ENCODE measurements around the gene MYLK. TPM values are rescaled to one million over a fixed set of nuclear protein-coding genes. Genes with fewer than 3 reads are reported as not detected.

Gene MYLK
- total RNA-seq, 1 donor from 2014 or later: 0.08 TPM

DNA sequence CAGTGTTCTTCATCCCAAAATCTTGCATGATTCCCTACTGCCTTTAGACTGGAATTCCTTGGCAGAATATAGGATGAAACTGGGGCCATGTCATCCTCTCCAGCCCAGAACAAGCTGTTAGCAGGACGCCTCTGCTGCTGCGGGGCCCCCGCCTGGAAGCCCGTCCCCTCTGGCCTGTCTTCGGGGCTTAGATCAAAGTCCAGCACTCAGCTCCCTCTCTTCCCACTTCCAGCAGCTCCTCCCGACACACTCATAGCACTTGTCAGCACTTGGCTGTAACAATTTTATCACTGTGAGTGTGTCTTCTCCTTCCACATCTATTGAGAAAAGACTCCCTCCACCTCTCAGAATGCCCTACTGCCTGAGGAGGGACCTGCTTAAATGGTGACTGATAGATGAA, 187.3 kb downstream of the MYLK start:
- intact Hi-C loops (cut with micrococcal nuclease): no loop called here
- Mint-ChIP-seq H3K36me3 (ENCODE audit: low read depth) (no peaks in the 10 kb centered on the region), H3K4me1 (ENCODE audit: low read depth) (peaks cover 5% of the 10 kb centered on the region), H3K27me3 (ENCODE audit: insufficient read depth) (no peaks in the 10 kb centered on the region), H3K4me3 (no peak overlapping the region), H3K9me3 (no peaks in the 10 kb centered on the region), H3K27ac (no peak overlapping the region)
- no peak for DNase-seq (ENCODE audit: low spot score)

- peaks cover 5% of the 10 kb centered on the region for H3K4me1 Mint-ChIP-seq (ENCODE audit: low read depth)
- no peaks in the 10 kb centered on the region for H3K9me3 Mint-ChIP-seq
- intact Hi-C loops (cut with micrococcal nuclease): no loop called here
- no peak for DNase-seq (ENCODE audit: low spot score)
- no peak overlapping the region for H3K27ac Mint-ChIP-seq
- no peak overlapping the region for H3K4me3 Mint-ChIP-seq
- no peaks in the 10 kb centered on the region for H3K27me3 Mint-ChIP-seq (ENCODE audit: insufficient read depth)
- no peaks in the 10 kb centered on the region for H3K36me3 Mint-ChIP-seq (ENCODE audit: low read depth)
These were observed 188.1 kb downstream of the MYLK start for GRCh38 chr3:123695731-123696640.

DNA sequence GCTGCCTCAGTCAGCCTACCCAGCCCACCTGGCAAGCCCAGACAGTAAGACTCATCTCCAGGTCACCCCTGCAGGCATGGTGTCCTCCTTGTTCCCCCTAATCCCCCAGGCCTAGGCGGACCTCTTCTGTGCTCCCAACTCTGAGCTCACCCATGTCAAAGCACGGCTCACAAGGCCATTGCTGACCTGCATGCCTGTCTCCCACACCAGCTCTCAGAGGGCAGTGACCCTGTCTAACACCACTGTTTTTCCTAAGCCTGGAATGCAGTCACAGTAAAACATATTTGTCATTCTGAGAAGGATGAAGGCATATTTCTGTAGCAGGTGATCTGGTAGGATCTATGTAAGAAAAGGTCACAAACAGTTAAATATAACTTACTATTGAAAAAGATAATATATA, 189.0 kb downstream of the MYLK start:
- Mint-ChIP-seq H3K27ac (no peak overlapping the region), H3K27me3 (ENCODE audit: insufficient read depth) (no peaks in the 10 kb centered on the region), H3K4me3 (no peak overlapping the region), H3K36me3 (ENCODE audit: low read depth) (no peaks in the 10 kb centered on the region), H3K4me1 (ENCODE audit: low read depth) (peaks cover 5% of the 10 kb centered on the region), H3K9me3 (no peaks in the 10 kb centered on the region)
- no peak for DNase-seq (ENCODE audit: low spot score)
- intact Hi-C loops (cut with micrococcal nuclease): no loop called here

DNA sequence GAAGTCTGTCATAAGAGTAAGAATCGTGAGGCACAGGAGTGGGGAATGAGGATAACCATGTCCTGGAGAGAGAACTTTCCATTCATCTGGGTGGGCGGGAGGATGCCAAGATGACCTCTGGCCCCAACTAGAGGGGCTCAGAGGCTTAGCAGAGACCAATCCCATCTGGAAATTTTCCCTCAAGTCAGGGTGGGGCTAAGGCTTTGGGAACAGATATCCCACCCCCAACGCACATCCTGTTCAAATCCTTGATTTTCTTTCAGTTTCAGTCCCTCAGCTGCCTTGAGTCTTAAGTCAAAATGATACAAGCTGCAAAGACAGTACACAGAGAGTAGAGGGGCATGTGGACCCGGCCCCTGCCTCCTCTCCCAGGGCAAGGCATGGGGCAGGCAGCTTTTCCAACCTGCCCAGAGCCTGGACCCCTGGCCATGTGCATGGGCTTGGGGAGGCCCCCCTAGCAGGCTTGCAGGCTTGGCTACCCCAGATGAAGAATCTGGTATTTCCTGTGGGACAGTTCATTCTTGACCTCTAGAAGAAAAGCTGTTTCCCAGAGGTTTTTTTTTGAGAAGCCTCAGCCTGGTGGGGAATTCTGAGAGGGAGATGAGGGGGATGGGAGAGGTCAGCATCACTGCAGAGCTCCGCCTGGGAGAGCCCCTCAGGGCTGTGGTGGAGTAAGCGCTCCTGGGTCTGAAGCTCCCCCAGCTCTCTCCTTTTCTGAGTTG, 189.6 kb downstream of the MYLK start:
- Mint-ChIP-seq H3K4me1 (ENCODE audit: low read depth) (peaks cover 5% of the 10 kb centered on the region), H3K27me3 (ENCODE audit: insufficient read depth) (no peaks in the 10 kb centered on the region), H3K9me3 (no peaks in the 10 kb centered on the region), H3K4me3 (no peak overlapping the region), H3K36me3 (ENCODE audit: low read depth) (no peaks in the 10 kb centered on the region), H3K27ac (no peak overlapping the region)
- no peak for DNase-seq (ENCODE audit: low spot score)
- intact Hi-C loops (cut with micrococcal nuclease): no loop called here

DNA sequence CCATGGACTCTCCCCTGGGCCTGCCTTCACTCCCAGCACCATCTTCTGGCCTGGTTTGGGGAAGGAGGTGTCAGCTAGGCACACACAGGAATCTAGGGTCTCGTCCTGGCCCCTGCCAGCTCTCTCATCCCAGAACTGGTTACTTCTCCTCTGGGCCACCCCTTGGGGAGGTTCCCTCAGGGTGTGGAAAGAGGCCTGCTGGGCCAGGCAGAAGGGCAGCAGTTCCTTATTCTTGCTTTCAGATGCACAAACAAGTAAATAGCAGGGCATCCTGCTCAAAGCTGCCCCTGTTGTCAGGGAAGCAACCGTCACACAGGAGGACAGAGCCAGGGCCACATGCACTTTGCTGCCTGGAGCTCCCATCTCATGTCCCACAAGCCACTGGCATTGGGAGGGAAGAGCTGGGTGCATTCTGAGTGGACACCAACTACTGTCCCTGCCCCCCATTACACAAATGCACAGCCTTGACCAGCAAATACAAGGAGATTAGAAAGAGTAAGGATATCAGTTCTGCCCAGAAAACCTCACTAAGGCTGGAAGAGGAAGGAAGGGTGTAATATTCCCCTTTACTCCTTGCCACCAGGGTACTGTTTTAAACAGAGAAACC, 190.4 kb downstream of the MYLK start:
- no peak overlapping the region for H3K4me3 Mint-ChIP-seq
- peaks cover 5% of the 10 kb centered on the region for H3K4me1 Mint-ChIP-seq (ENCODE audit: low read depth)
- no peaks in the 10 kb centered on the region for H3K9me3 Mint-ChIP-seq
- H3K36me3 Mint-ChIP-seq (ENCODE audit: low read depth): no peaks in the 10 kb centered on the region
- intact Hi-C loops (cut with micrococcal nuclease): no loop called here
- no peak for DNase-seq (ENCODE audit: low spot score)
- H3K27me3 Mint-ChIP-seq (ENCODE audit: insufficient read depth): no peaks in the 10 kb centered on the region
- H3K27ac Mint-ChIP-seq: no peak overlapping the region

GRCh38 chr3:123692671-123693070, 191.5 kb downstream of the MYLK start:
- Mint-ChIP-seq H3K36me3 (ENCODE audit: low read depth) (no peaks in the 10 kb centered on the region), H3K9me3 (no peaks in the 10 kb centered on the region), H3K4me1 (ENCODE audit: low read depth) (peaks cover 5% of the 10 kb centered on the region), H3K27me3 (ENCODE audit: insufficient read depth) (no peaks in the 10 kb centered on the region), H3K4me3 (no peak overlapping the region), H3K27ac (no peak overlapping the region)
- intact Hi-C loops (cut with micrococcal nuclease): no loop called here
- DNase-seq (ENCODE audit: low spot score): no peak

- DNase-seq (ENCODE audit: low spot score): no peak
- Mint-ChIP-seq H3K36me3 (ENCODE audit: low read depth) (no peaks in the 10 kb centered on the region), H3K27ac (no peak overlapping the region), H3K9me3 (no peaks in the 10 kb centered on the region), H3K27me3 (ENCODE audit: insufficient read depth) (no peaks in the 10 kb centered on the region), H3K4me1 (ENCODE audit: low read depth) (peaks cover 5% of the 10 kb centered on the region), H3K4me3 (no peak overlapping the region)
- intact Hi-C loops (cut with micrococcal nuclease): no loop called here
These were observed 192.1 kb downstream of the MYLK start for GRCh38 chr3:123692041-123692440.

DNA sequence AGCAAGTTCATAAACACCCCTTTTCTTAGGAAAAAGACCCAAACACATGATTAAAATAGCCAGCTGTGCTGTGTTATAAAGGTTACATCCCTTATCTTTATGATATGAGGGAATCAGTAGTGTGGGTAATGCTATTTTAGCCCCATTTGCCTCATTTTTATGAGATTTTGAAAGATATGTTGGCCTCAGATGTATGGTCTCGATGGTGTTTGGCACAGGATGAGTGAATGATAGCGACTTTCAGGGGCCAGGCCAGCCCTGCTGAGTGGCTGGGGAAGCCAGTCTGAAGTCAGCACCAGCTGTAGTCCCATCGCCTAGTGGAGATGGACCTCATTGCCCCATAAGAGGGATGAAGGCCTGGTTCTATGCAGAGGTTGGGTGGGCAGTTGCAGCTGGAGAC, 194.3 kb downstream of the MYLK start:
- H3K4me3 Mint-ChIP-seq: no peak overlapping the region
- no peak for DNase-seq (ENCODE audit: low spot score)
- peaks cover 5% of the 10 kb centered on the region for H3K4me1 Mint-ChIP-seq (ENCODE audit: low read depth)
- no peaks in the 10 kb centered on the region for H3K36me3 Mint-ChIP-seq (ENCODE audit: low read depth)
- intact Hi-C loops (cut with micrococcal nuclease): no loop called here
- H3K9me3 Mint-ChIP-seq: no peaks in the 10 kb centered on the region
- H3K27ac Mint-ChIP-seq: no peak overlapping the region
- no peaks in the 10 kb centered on the region for H3K27me3 Mint-ChIP-seq (ENCODE audit: insufficient read depth)

- no peak overlapping the region for H3K27ac Mint-ChIP-seq
These were observed 195.8 kb downstream of the MYLK start for GRCh38 chr3:123688241-123688747.

GRCh38 chr3:123687286-123687685, 196.8 kb downstream of the MYLK start:
- intact Hi-C loops (cut with micrococcal nuclease): no loop called here
- H3K4me1 Mint-ChIP-seq (ENCODE audit: low read depth): no peaks in the 10 kb centered on the region
- H3K27me3 Mint-ChIP-seq (ENCODE audit: insufficient read depth): no peaks in the 10 kb centered on the region
- no peak overlapping the region for H3K4me3 Mint-ChIP-seq
- H3K9me3 Mint-ChIP-seq: no peaks in the 10 kb centered on the region
- H3K27ac Mint-ChIP-seq: no peak overlapping the region
- no peak for DNase-seq (ENCODE audit: low spot score)
- no peaks in the 10 kb centered on the region for H3K36me3 Mint-ChIP-seq (ENCODE audit: low read depth)

More at GRCh38 chr3:123688241-123688747, 195.8 kb downstream of the MYLK start:
- Mint-ChIP-seq H3K9me3 (no peaks in the 10 kb centered on the region), H3K36me3 (ENCODE audit: low read depth) (no peaks in the 10 kb centered on the region), H3K4me3 (no peak overlapping the region), H3K4me1 (ENCODE audit: low read depth) (no peaks in the 10 kb centered on the region), H3K27me3 (ENCODE audit: insufficient read depth) (no peaks in the 10 kb centered on the region)
- DNase-seq (ENCODE audit: low spot score): no peak
- intact Hi-C loops (cut with micrococcal nuclease): no loop called here

GRCh38 chr3:123686251-123686650, 197.9 kb downstream of the MYLK start:
- no peak overlapping the region for H3K4me3 Mint-ChIP-seq

DNA sequence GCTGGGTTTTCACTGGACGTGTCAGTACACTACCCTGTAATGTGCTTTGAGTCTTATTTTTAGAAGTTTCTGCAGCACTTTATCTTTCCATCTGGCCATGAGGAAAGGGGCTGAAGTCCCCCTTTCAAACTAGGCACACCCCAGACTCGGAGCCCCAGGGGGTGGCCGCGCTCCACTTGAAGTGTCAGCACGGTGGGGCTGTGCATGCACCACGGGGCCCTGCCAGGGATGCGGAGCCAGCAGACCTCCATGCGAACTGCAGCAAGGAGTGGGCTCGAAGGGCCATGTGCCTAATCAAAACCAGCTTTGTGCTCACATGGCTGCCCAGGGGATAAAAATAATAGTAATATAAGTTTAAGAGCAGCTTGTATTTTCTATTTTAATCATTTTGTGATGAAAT, 198.4 kb downstream of the MYLK start:
- Mint-ChIP-seq H3K9me3 (no peaks in the 10 kb centered on the region), H3K4me3 (no peak overlapping the region), H3K27me3 (ENCODE audit: insufficient read depth) (no peaks in the 10 kb centered on the region), H3K4me1 (ENCODE audit: low read depth) (no peaks in the 10 kb centered on the region), H3K27ac (no peak overlapping the region), H3K36me3 (ENCODE audit: low read depth) (no peaks in the 10 kb centered on the region)
- DNase-seq (ENCODE audit: low spot score): no peak
- intact Hi-C loops (cut with micrococcal nuclease): no loop called here

More at GRCh38 chr3:123686251-123686650, 197.9 kb downstream of the MYLK start:
- intact Hi-C loops (cut with micrococcal nuclease): no loop called here
- no peak for DNase-seq (ENCODE audit: low spot score)
- no peaks in the 10 kb centered on the region for H3K27me3 Mint-ChIP-seq (ENCODE audit: insufficient read depth)
- H3K4me1 Mint-ChIP-seq (ENCODE audit: low read depth): no peaks in the 10 kb centered on the region
- H3K27ac Mint-ChIP-seq: no peak overlapping the region
- H3K36me3 Mint-ChIP-seq (ENCODE audit: low read depth): no peaks in the 10 kb centered on the region
- no peaks in the 10 kb centered on the region for H3K9me3 Mint-ChIP-seq

DNA sequence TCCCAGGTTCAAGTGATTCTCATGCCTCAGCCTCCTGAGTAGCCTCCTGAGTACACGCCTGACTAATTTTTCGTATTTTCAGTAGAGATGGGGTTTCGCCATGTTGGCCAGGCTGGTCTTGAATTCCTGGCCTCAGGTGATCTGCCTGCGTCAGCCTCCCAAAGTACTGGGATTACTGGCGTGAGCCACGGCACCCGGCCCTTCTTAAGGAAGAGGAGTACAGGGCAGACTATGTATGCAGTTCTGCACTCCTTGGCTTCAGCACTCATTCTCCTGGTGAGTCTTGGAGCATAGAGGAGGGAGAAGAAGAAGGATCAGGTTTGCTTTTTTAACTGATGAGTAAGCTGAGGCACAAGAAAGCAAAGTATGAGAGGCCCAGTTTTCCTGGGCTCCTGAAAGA, 199.5 kb downstream of the MYLK start:
- no peak for DNase-seq (ENCODE audit: low spot score)
- H3K36me3 Mint-ChIP-seq (ENCODE audit: low read depth): no peaks in the 10 kb centered on the region
- intact Hi-C loops (cut with micrococcal nuclease): no loop called here
- no peaks in the 10 kb centered on the region for H3K27me3 Mint-ChIP-seq (ENCODE audit: insufficient read depth)
- no peak overlapping the region for H3K27ac Mint-ChIP-seq
- no peak overlapping the region for H3K4me3 Mint-ChIP-seq
- no peaks in the 10 kb centered on the region for H3K9me3 Mint-ChIP-seq
- H3K4me1 Mint-ChIP-seq (ENCODE audit: low read depth): no peaks in the 10 kb centered on the region

All from activated T-helper 1 cell treated with anti-CD3 and anti-CD28 coated beads, Interleukin-12 subunit alpha, Interleukin-12 subunit beta, Interleukin-2, Interleukin-4 antibody, amounts not matched to agents 30 ng/mL and 10 ng/mL and 1 ng/mL, durations not matched to agents 14 hours and 24 hours and 36 hours (primary cell).